T-helper 9 cell (primary cell): Measurements from ENCODE around the gene CACNA1C.

Source experiments
- DNase-seq: peaks from one replicate; pipeline ENCODE4 v3.0.0-alpha.2; 2020

CACNA1C gene

DNA sequence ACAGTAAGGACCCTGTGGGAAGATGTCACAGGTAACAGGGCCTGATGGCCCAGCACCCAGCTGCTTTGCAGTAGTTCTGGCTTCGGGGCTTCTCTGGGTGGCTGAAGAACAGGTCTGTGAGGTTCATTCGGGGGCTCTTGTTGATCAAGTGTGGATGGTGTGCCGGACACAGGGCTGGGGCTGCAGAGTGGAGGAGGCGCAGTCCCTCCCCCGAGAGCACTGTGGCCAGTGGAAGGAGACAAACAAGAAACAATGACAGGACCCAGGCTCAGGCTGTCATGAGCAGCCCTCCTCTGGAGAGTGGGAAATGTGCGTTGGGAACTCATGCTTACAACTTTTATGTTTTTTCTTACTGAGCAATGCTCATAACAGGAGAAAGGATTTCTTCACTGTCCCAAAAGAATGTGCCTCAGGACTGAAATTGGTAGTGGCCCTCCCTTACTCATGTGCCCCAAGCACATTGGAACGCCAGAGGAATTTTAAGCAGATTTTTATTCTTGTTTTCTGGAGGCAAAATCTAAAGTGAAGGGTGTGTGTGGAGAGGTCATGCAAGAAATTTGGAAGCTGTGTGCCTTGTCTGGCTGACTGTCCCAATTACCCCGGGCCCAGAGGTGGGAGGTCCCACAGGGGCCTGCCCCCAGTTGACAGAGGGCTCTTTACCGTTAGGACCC, 233.8 kb downstream of the CACNA1C start:
- no peak for DNase-seq

DNA sequence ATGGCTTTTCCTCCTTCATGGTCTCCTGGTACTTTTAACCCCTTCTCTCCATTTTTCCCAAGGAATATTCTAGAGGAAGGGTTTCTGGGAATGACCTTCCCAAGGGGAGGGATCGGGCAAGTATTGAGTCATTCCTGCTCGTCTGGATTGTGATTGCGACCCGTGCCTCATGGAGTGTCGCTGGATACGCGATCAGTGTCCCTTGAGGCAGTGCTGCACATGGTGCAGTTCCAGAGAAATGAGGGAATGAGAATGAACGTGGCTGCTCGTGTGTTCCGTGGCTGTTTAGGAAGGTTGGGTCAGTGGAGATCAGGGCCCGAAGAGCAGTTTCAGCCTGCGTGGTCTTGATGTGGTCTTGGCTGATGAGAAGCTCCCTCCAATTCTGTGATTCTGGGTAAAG, 234.4 kb downstream of the CACNA1C start:
- DNase-seq: no peak

DNA sequence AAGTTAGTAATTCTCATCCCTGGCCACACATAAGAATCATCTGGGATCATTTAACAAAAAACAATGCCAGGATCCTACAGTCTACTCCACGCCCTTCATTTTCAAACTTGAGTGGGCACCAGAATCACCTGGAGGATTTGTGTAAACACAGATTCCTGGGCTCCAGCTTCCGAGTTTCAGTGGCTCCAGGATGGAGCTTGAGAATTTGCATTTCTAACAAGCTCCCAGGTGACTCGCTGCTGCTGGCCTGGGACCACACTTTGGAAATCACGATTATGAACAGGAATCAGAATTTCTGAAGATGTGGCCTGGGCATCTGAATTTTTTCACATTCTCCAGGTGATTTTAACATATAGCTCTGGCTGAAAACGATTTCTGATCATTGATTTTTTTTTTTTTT, 234.8 kb downstream of the CACNA1C start:
- DNase-seq: no peak

GRCh38 chr12:2288001-2288400, 235.2 kb downstream of the CACNA1C start:
- no peak for DNase-seq

- no peak for DNase-seq
These were observed 235.7 kb downstream of the CACNA1C start for GRCh38 chr12:2288471-2288870.

- DNase-seq: no peak
These were observed 236.1 kb downstream of the CACNA1C start for GRCh38 chr12:2288875-2289274.

DNA sequence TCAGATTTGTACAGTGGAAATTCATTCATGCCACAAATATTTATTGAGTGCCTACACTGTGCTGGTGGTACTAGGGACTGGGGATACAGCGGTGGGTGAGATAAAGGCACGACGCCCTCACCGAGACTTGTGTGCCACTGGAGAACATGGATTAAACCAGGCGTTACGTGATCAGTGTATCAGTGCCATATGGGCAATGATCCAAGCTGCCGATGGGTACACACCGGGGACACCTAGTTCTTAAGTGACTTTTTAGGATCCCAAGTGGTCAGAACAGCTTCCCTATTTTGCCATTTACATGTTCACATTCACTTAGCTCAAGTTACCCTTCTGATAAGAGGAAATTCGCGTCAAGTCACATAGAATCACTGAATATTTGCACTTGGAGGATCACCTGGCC, 236.7 kb downstream of the CACNA1C start:
- no peak for DNase-seq

DNA sequence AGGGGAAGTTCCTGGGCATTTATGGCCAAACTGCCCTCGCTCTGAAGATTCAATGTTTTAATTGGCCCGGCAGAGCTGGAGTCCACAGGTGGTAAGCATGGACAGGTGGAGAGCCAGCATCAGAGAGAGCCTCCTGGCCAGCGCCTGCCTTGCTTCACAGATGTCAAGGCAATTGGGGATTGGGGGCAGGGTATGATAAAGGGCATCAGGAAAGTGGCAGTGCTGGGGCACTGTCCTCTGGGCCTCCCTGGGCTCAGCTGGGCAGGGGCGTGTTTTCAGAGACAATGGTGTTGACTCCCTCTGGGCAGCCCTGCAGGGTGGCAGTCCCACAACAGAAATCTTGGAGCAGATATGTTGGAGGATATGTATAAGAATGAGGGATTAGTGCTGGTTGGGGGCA, 237.3 kb downstream of the CACNA1C start:
- DNase-seq: no peak

DNA sequence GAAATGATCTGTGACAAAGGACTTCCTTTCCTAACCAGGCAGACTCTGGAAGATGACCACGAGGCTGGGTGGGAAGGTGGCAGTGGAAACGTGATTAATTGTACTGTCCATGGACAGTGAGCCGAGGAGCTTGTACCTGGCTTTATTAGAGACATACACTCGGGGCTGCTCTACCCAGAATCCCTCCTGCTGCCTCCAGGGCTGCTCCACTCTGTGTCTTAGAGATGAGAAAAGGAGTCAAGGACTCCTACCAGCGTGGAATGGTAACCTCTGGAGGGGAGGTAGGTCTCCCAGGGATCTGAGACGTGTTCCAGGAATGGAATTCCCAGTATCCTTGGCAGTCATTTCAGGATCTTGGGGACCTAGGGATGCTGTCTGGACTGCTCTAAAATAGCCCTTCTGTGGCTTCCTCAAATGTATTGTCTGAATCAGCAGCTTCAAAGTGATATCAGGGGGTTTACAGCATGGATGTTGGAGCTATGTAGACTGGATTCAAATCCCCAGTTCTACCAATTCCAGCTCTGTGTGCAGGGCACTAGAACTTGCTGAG, 237.8 kb downstream of the CACNA1C start:
- no peak for DNase-seq

DNA sequence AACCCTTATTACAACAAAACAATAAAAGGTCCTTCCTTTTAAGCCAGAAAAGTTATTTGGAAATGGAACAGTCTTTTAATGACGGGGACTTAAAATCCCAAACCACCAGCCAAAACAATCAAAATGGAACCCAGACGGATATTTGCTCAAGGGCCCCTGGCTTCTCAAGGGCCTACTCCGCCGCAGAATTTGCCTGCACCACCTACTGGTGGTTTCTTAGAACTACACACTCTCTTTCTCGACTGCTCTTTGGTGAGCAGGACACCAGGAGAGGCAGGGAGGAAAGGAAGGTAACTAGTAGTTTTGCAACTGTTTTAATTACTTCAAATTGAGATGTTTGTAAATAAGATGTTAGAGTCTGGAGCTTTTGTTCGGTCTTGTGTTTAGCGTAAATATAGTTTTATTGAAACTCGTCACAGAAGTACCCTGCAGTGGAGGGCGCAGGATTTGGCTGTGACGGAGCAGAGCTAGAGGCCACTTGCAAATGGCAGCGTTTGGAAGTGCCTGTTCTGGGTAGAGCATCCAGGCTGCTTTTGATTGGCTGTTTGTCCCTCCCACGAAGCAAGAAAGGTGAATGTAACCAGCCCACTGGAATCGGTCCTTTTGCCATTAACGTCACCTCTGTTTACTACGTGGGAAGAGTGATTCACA, 238.5 kb downstream of the CACNA1C start:
- DNase-seq: no peak

DNA sequence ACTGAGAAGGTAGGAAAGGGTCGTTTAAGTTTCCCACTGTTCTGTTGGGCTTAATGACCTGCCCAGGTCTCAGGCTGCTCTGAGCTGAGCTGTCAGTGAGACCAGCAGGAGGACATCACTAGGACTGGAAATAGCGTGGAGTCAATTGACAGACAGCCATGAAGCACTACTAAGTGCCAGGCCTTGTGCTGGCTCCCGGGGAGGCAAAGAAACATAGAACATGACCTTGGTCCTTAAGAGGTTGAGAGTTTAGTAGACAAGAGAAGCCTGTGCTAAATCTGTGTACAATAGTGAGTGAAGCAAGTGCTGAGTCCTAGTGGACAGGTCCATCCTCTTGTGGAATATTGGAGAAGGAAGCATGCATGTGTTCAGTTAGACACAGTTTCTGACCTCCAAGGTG, 239.2 kb downstream of the CACNA1C start:
- no peak for DNase-seq

DNA sequence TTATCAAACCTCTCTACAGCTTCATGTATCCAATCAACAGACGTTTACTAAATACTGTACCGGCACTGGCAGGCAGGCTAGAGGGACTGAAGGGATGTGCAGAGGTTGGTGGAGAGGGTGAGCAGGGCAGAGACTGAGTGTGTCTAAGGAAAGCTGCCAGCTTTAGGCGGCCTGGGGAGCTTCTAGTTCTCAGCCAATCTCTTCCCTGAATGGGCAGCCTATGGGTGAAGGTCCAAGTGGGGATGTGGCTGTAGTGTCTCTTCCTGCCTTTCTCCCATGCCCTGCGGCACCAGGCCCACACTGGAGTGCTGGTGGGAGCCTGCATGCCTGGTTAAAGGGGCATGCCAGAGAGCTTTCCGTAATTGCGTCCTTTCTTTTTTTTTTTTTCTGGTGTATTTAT, 239.8 kb downstream of the CACNA1C start:
- DNase-seq: no peak

- DNase-seq: no peak
These were observed 242.1 kb downstream of the CACNA1C start for GRCh38 chr12:2294651-2295475.

DNA sequence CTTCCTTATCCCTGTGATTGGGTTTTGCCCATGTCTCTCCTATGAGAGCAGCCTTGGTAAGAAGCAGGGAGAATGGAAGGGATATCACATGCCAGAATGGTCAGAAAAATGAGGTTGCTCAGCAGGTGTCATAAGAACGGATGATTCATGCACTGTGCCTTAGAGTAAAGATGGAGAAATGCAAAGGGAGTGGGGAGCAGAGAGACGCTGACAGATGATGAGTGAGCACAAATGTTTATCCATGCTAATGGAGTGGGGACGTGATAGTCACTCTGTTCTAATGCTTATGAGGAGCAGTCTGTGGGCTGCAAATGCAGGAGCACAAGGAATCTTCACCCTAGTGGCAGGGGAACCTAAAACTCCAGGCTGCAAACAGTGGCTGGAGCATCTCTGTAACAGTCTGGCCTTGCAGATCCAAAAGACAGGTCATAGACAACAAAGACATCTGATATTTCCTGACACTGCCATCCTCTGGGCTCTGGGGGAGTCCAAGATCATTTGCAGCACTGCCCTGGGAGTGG, 243.2 kb downstream of the CACNA1C start:
- DNase-seq: no peak

DNA sequence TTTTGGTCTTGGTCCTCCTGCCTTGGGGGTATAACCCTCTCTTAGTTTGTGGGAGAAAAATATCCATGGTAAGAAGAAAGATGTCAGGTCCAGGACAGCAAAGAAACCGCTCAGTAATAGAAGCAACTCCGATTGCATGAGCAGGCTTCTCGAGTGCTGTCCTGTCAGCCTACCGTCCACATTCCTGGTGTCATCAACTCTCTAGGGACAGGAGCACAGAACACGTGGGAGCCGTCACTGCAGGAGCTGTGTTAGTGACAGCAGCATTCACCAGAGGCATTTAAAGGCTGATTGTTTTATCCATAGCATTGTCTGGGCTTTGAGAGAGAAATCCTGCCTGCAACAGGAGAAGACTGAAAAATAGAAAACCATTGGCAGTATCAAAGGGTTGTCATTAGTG, 244.2 kb downstream of the CACNA1C start:
- DNase-seq: no peak

DNA sequence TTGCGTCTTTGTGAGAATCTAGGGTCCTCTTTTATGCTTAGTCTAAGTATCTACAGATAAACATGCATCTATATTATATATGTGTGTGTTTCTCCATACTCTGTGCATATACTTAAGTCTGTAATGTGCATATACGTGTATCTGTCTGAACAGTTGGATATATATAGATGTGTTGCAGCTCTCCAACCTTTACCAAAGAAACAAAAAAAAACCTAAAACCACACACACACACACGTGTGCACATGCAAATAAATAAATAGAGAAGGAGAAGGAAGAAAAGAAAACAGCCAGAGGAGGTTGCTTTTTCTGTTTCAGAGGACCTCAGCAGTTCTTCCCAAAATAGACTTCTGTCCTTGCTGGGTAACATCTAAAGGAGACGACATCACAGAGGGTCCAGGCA, 244.9 kb downstream of the CACNA1C start:
- no peak for DNase-seq

DNA sequence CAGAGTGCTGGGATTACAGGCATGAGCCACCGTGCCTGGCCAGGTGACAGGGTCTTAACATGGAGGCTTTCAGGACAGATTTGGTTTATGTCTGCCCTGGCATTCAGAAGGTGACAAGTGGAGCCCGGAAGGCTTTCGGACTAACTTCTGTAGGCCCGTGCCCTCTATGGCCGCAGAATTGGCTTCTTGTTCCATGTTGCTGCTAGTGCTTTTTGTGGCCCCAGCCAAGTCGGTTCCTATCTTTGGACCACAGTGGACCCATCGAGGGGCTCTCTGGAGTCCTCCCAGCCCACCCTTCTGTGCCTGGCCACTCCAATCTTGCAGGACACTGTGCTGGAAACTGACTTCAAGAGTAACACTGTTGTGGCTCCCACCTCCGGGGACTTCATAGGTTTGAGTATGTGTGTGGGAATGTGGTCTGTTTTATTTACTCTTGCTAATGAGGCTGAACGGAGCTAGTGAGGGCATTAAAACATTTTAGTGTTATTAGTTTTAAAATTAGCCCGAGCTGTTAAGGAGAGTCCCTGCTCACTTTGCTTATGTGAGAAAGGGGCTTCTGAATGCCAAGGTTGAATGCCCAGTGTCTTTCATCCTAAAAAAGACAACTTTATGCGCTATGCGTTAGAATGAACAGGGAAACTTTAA, 245.9 kb downstream of the CACNA1C start:
- DNase-seq: no peak

DNA sequence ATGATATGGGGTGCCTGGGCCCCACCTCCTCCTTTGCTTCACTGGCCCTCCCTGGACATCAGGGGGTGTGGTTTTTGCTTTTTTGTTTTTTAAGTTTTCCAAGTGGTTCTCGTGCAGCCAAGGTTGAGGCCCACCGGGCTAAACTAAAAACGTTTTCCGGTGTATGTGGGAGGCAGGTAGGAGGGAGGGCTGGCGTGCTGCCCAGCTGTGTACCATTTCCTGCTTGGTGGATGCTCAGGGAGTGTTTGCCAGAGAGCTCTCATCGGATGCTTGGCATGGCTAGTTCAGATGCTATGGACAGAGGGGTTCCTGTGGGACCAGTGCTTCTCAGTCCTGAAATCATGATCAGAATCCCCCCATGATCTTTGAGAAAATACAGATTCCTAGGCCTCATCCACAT, 246.4 kb downstream of the CACNA1C start:
- no peak for DNase-seq

GRCh38 chr12:2300168-2300567, 247.4 kb downstream of the CACNA1C start:
- DNase-seq: no peak

DNA sequence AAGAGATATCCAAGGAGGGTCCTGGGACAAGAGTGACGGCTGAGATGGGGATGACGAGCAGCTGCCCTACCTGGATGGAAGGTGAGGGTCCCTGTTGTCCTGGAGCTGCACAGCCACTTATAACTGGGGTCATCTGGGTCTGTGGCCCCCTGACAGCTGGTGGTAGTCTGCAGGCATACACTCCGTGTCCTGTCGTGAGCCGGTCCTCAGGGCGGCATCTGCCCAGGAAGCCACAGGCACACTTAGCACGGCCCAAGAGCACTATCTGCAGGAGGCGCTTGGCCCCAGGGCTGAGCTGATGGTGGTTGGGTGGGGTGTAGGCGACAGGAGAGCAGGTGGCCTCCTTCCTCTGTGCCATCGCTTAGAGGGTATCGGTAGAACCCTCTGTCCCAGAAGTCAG, 248.1 kb downstream of the CACNA1C start:
- no peak for DNase-seq

GRCh38 chr12:2301531-2302461, 249.0 kb downstream of the CACNA1C start:
- DNase-seq: no peak
